ENCODE results near the gene ADGB. TPM values are rescaled to one million over a fixed set of nuclear protein-coding genes. Genes with fewer than 3 reads are reported as not detected.
A peak's percentile ranks its signal among the peaks of the same experiment; 100 is the strongest.

The ADGB gene
- total RNA-seq, 1 experiment from 2014 or later, result not detected

- Histone ChIP-seq H3K27ac (ENCODE audit: low read depth, low read length) (no peak overlapping the region), H2AFZ (ENCODE audit: low read depth, low read length, poor library complexity, severe bottlenecking) (no peak overlapping the region), H3K36me3 (ENCODE audit: control insufficient read depth in 1 of 2, insufficient read depth in 2 of 2, low read length in 2 of 2) (no peaks in the 10 kb centered on the region), H3K9me2 (ENCODE audit: insufficient read depth) (no peaks in the 10 kb centered on the region), H3K9me3 (ENCODE audit: control insufficient read depth in 1 of 2, insufficient read depth in 1 of 2, low read depth in 1 of 2, low read length in 2 of 2) (no peaks in the 10 kb centered on the region), H3K4me2 (ENCODE audit: low read length) (no peak overlapping the region), H4K20me1 (ENCODE audit: insufficient read depth) (no peaks in the 10 kb centered on the region), H3K4me1 (ENCODE audit: control insufficient read depth in 1 of 2, insufficient read depth in 2 of 2, low read length in 2 of 2) (no peaks in the 10 kb centered on the region), H3K4me3 (replicated peaks in 1 of 2; ENCODE audit: low read depth in 1 of 2, low read length in 2 of 2) (no peak overlapping the region), H3K27me3 (ENCODE audit: insufficient read depth, low read length) (no peaks in the 10 kb centered on the region), H3K9ac (ENCODE audit: low read length) (no peak overlapping the region), H3K79me2 (ENCODE audit: insufficient read depth, low read length) (no peaks in the 10 kb centered on the region)
- ChIA-PET RAD21 (ENCODE audit: low non-redundant PET in 1 of 2, low total read pairs in 2 of 2, uncharacterized antibody in 2 of 2, unreplicated experiment in 2 of 2) (no interaction called here), CTCF (no interaction called here), POLR2A (no interaction called here)
- no peak for DNase-seq (ENCODE audit: low read depth, low spot score)
- no TSS peak for BruUV-seq (replicated peaks)
- TF ChIP-seq RAD21 (IDR thresholded peaks at IDR 0.05; ENCODE audit: low read depth) (peak; percentile 53), CTCF (IDR thresholded peaks at IDR 0.05 in 2 of 3, conservative IDR thresholded peaks at IDR 0.05 in 1 of 3; ENCODE audit: borderline replicate concordance in 1 of 3, insufficient read depth in 1 of 3, low read depth in 2 of 3, low read length in 2 of 3) (peak in 2 of 3 experiments; percentile 15 to 27; a peak in 2 of 6 replicates), SP1 (IDR thresholded peaks at IDR 0.05; ENCODE audit: low read depth) (no peak)
- peak; percentile 49; the same call in 1 of the 2 replicates for ATAC-seq
- intact Hi-C loops (cut with micrococcal nuclease), result no loop called here
Measured at GRCh38 chr6:146775220-146775619, 176.4 kb downstream of the ADGB start.

- H3K79me2 ChIP-seq (ENCODE audit: insufficient read depth, low read length), result no peaks in the 10 kb centered on the region
- H4K20me1 ChIP-seq (ENCODE audit: insufficient read depth), result no peaks in the 10 kb centered on the region
- no peak for ATAC-seq
- no peaks in the 10 kb centered on the region for H3K9me2 ChIP-seq (ENCODE audit: insufficient read depth)
- H3K9ac ChIP-seq (ENCODE audit: low read length), result no peak overlapping the region
- no peak overlapping the region for H3K27ac ChIP-seq (ENCODE audit: low read depth, low read length)
- RAD21 ChIA-PET (ENCODE audit: low non-redundant PET in 1 of 2, low total read pairs in 2 of 2, uncharacterized antibody in 2 of 2, unreplicated experiment in 2 of 2), result no interaction called here
- no peaks in the 10 kb centered on the region for H3K4me1 ChIP-seq (ENCODE audit: control insufficient read depth in 1 of 2, insufficient read depth in 2 of 2, low read length in 2 of 2)
- BruUV-seq (replicated peaks), result no TSS peak
- no peaks in the 10 kb centered on the region for H3K9me3 ChIP-seq (ENCODE audit: control insufficient read depth in 1 of 2, insufficient read depth in 1 of 2, low read depth in 1 of 2, low read length in 2 of 2)
- CTCF ChIA-PET, result no interaction called here
- H3K36me3 ChIP-seq (ENCODE audit: control insufficient read depth in 1 of 2, insufficient read depth in 2 of 2, low read length in 2 of 2), result no peaks in the 10 kb centered on the region
- no peak overlapping the region for H2AFZ ChIP-seq (ENCODE audit: low read depth, low read length, poor library complexity, severe bottlenecking)
- POLR2A ChIA-PET, result no interaction called here
- intact Hi-C loops (cut with micrococcal nuclease), result no loop called here
- no peaks in the 10 kb centered on the region for H3K27me3 ChIP-seq (ENCODE audit: insufficient read depth, low read length)
- H3K4me2 ChIP-seq (ENCODE audit: low read length), result no peak overlapping the region
- H3K4me3 ChIP-seq (replicated peaks in 1 of 2; ENCODE audit: low read depth in 1 of 2, low read length in 2 of 2), result no peak overlapping the region
- no peak for DNase-seq (ENCODE audit: low read depth, low spot score)
- TF ChIP-seq TCF7L2 (IDR thresholded peaks at IDR 0.05; ENCODE audit: borderline replicate concordance, extremely low read depth, insufficient read depth, insufficient read length) (no peak), EZH2phosphoT487 (IDR thresholded peaks at IDR 0.05; ENCODE audit: borderline replicate concordance) (no peak), POLR2A (IDR thresholded peaks at IDR 0.05; ENCODE audit: borderline replicate concordance, extremely low read depth, insufficient read depth, insufficient read length) (no peak), EGR1 (IDR thresholded peaks at IDR 0.05; ENCODE audit: low read depth) (no peak), CEBPB (IDR thresholded peaks at IDR 0.05; ENCODE audit: low read depth) (no peak), REST (IDR thresholded peaks at IDR 0.05; ENCODE audit: low read depth) (no peak), MAX (IDR thresholded peaks at IDR 0.05) (no peak), YY1 (IDR thresholded peaks at IDR 0.05; ENCODE audit: extremely low read depth, insufficient replicate concordance, low read depth, low read length) (no peak), ELF1 (IDR thresholded peaks at IDR 0.05; ENCODE audit: borderline replicate concordance, low read depth) (no peak), POLR2AphosphoS5 (IDR thresholded peaks at IDR 0.05; ENCODE audit: low read depth, low read length) (no peak), CBX3 (IDR thresholded peaks at IDR 0.05; ENCODE audit: low read depth) (no peak), SIN3A (IDR thresholded peaks at IDR 0.05; ENCODE audit: low read depth) (no peak), ZFX (IDR thresholded peaks at IDR 0.05) (no peak), ATF3 (IDR thresholded peaks at IDR 0.05) (no peak), SRF (IDR thresholded peaks at IDR 0.05; ENCODE audit: low read depth) (no peak)
Measured at GRCh38 chr6:146781836-146782235, 183.1 kb downstream of the ADGB start.

Measured in HCT116 (cell line).